HAP-1 (cell line): ENCODE results near the gene TCHHL1.

Source experiments
- DNase-seq, 2 experiments: peaks; one replicate each; pipeline ENCODE4 v3.0.0-alpha.2; 2016 to 2020; ENCODE audit warnings: low spot score in 2 of 2
- H3K27me3 ChIP-seq: fragments of 250-450 bp; sonication (Bioruptor Pico); 2 replicates; pipeline ENCODE4 v1.5.1; 2020; ENCODE audit warnings: low read depth, mild to moderate bottlenecking, moderate library complexity
- H3K36me3 ChIP-seq: fragments of 250-450 bp; sonication (Bioruptor Pico); replicated peaks from 2 replicates; pipeline ENCODE4 v1.5.1; 2020; ENCODE audit warnings: mild to moderate bottlenecking
- H3K4me1 ChIP-seq: fragments of 250-450 bp; sonication (Bioruptor Pico); 2 replicates; pipeline ENCODE4 v1.5.1; 2020; ENCODE audit warnings: mild to moderate bottlenecking
- H3K4me3 ChIP-seq: fragments of 250-450 bp; sonication (Bioruptor Pico); 2 replicates; pipeline ENCODE4 v1.5.1; 2020; ENCODE audit warnings: mild to moderate bottlenecking, moderate library complexity
- H3K9me3 ChIP-seq: fragments of 250-450 bp; sonication (Bioruptor Pico); 2 replicates; pipeline ENCODE4 v1.5.1; 2020; ENCODE audit warnings: mild to moderate bottlenecking, moderate library complexity
- in situ Hi-C: fragments of 300-500 bp; cut with MboI; formaldehyde crosslinking; loops from 3 replicates; pipeline ENCODE4 v1.14.3; 2020; ENCODE audit warnings: low sequenced_read_pairs, inconsistent platforms, mixed read lengths

TCHHL1 gene

GRCh38 chr1:152089014-152089674 lies at the start of gene TCHHL1:
TCHHL1 (minus strand) TSS chr1:152089064; CDS start chr1:152088143, 921 bp downstream.
- in situ Hi-C loops, result no loop called here
- Histone ChIP-seq H3K27me3 (peaks cover 2% of the 10 kb centered on the region), H3K36me3 (no peaks in the 10 kb centered on the region), H3K4me1 (no peaks in the 10 kb centered on the region), H3K9me3 (no peaks in the 10 kb centered on the region), H3K4me3 (no peak within 1 kb of the TSS)
- no peak for DNase-seq

- no peaks in the 10 kb centered on the region for H3K9me3 ChIP-seq
- H3K4me3 ChIP-seq, result no peak overlapping the region
- in situ Hi-C loops, result no loop called here
- H3K27me3 ChIP-seq, result no peaks in the 10 kb centered on the region
- H3K36me3 ChIP-seq, result no peaks in the 10 kb centered on the region
- DNase-seq, result no peak
- no peaks in the 10 kb centered on the region for H3K4me1 ChIP-seq
Measured at GRCh38 chr1:152137215-152137614, 48.4 kb upstream of the TCHHL1 start.

GRCh38 chr1:152130186-152130585 lies 41.3 kb upstream of the TCHHL1 start:
- 0 out of 2 replicates have a peak, but pooled peaks cover 3% of the 10 kb centered on the region for H3K27me3 ChIP-seq
- H3K4me3 ChIP-seq, result no peak overlapping the region
- DNase-seq, result no peak
- H3K4me1 ChIP-seq, result no peaks in the 10 kb centered on the region
- no peaks in the 10 kb centered on the region for H3K9me3 ChIP-seq
- in situ Hi-C loops, result no loop called here
- H3K36me3 ChIP-seq, result no peaks in the 10 kb centered on the region

- DNase-seq, result no peak
- Histone ChIP-seq H3K4me1 (no peaks in the 10 kb centered on the region), H3K27me3 (peaks cover 6% of the 10 kb centered on the region; the same call in 1 of the 2 replicates), H3K4me3 (no peak overlapping the region), H3K36me3 (no peaks in the 10 kb centered on the region), H3K9me3 (no peaks in the 10 kb centered on the region)
- in situ Hi-C loops, result no loop called here
Measured at GRCh38 chr1:152127673-152128072, 38.8 kb upstream of the TCHHL1 start.

- no peak for DNase-seq
- Histone ChIP-seq H3K27me3 (peaks cover 6% of the 10 kb centered on the region; the same call in 1 of the 2 replicates), H3K4me1 (no peaks in the 10 kb centered on the region), H3K4me3 (no peak overlapping the region), H3K9me3 (no peaks in the 10 kb centered on the region), H3K36me3 (no peaks in the 10 kb centered on the region)
- in situ Hi-C loops, result no loop called here
Measured at GRCh38 chr1:152125834-152126443, 37.1 kb upstream of the TCHHL1 start.

GRCh38 chr1:152118915-152119314 lies 30.1 kb upstream of the TCHHL1 start:
- Histone ChIP-seq H3K27me3 (peaks cover 19% of the 10 kb centered on the region), H3K4me1 (no peaks in the 10 kb centered on the region), H3K4me3 (no peak overlapping the region), H3K36me3 (no peaks in the 10 kb centered on the region), H3K9me3 (no peaks in the 10 kb centered on the region)
- in situ Hi-C loops, result no loop called here
- DNase-seq, result no peak

- in situ Hi-C loops, result no loop called here
- no peak within 1 kb of the TSS for H3K4me3 ChIP-seq
- no peaks in the 10 kb centered on the region for H3K9me3 ChIP-seq
- no peaks in the 10 kb centered on the region for H3K36me3 ChIP-seq
- H3K27me3 ChIP-seq, result peaks cover 49% of the 10 kb centered on the region
- DNase-seq, result no peak
- H3K4me1 ChIP-seq, result no peaks in the 10 kb centered on the region
Measured at GRCh38 chr1:152115344-152115743, 26.5 kb upstream of the TCHHL1 start, which contains the start of gene TCHH. TCHH (minus strand) TSS chr1:152115444; CDS start chr1:152114080, 1,364 bp downstream.

GRCh38 chr1:152112885-152113432 lies 24.1 kb upstream of the TCHHL1 start:
- no peak for DNase-seq
- H3K36me3 ChIP-seq, result no peaks in the 10 kb centered on the region
- no peak overlapping the region for H3K4me3 ChIP-seq
- peaks cover 63% of the 10 kb centered on the region for H3K27me3 ChIP-seq
- H3K9me3 ChIP-seq, result no peaks in the 10 kb centered on the region
- H3K4me1 ChIP-seq, result no peaks in the 10 kb centered on the region
- in situ Hi-C loops, result no loop called here

GRCh38 chr1:152112101-152112884 lies 23.4 kb upstream of the TCHHL1 start:
- Histone ChIP-seq H3K27me3 (peaks cover 70% of the 10 kb centered on the region), H3K4me3 (no peak overlapping the region), H3K36me3 (no peaks in the 10 kb centered on the region), H3K4me1 (no peaks in the 10 kb centered on the region), H3K9me3 (no peaks in the 10 kb centered on the region)
- in situ Hi-C loops, result no loop called here
- no peak for DNase-seq

GRCh38 chr1:152111515-152111968 lies 22.7 kb upstream of the TCHHL1 start:
- in situ Hi-C loops, result no loop called here
- no peaks in the 10 kb centered on the region for H3K36me3 ChIP-seq
- H3K27me3 ChIP-seq, result peaks cover 77% of the 10 kb centered on the region
- H3K4me3 ChIP-seq, result no peak overlapping the region
- peak in 1 of 2 experiments; percentile 16 for DNase-seq
- no peaks in the 10 kb centered on the region for H3K9me3 ChIP-seq
- H3K4me1 ChIP-seq, result no peaks in the 10 kb centered on the region

- Histone ChIP-seq H3K4me1 (no peaks in the 10 kb centered on the region), H3K36me3 (no peaks in the 10 kb centered on the region), H3K27me3 (peaks cover 83% of the 10 kb centered on the region), H3K9me3 (no peaks in the 10 kb centered on the region), H3K4me3 (no peak overlapping the region)
- DNase-seq, result peak in 1 of 2 experiments; percentile 32
- in situ Hi-C loops, result no loop called here
Measured at GRCh38 chr1:152110860-152111514, 22.1 kb upstream of the TCHHL1 start.

GRCh38 chr1:152110365-152110859 lies 21.5 kb upstream of the TCHHL1 start:
- DNase-seq, result no peak
- no peak overlapping the region for H3K4me3 ChIP-seq

GRCh38 chr1:152109998-152110294 lies 21.1 kb upstream of the TCHHL1 start:
- no peak for DNase-seq
- H3K27me3 ChIP-seq, result peaks cover 89% of the 10 kb centered on the region
- H3K9me3 ChIP-seq, result no peaks in the 10 kb centered on the region
- no peak overlapping the region for H3K4me3 ChIP-seq
- H3K4me1 ChIP-seq, result no peaks in the 10 kb centered on the region
- no peaks in the 10 kb centered on the region for H3K36me3 ChIP-seq
- in situ Hi-C loops, result no loop called here

More at GRCh38 chr1:152110365-152110859, 21.5 kb upstream of the TCHHL1 start:
- Histone ChIP-seq H3K9me3 (no peaks in the 10 kb centered on the region), H3K27me3 (peaks cover 88% of the 10 kb centered on the region), H3K4me1 (no peaks in the 10 kb centered on the region), H3K36me3 (no peaks in the 10 kb centered on the region)
- in situ Hi-C loops, result no loop called here
